Fibroblast of pulmonary artery (primary cell): ENCODE measurements around the gene NTRK1.
A peak's percentile ranks its signal among the peaks of the same experiment; 100 is the strongest.

Experiments
- DNase-seq: peaks from one replicate; pipeline ENCODE4 v3.0.0-alpha.2; 2010; ENCODE audit warnings: low read depth
- H3K4me3 ChIP-seq: replicated peaks from 2 replicates; pipeline ENCODE4 v1.5.1; 2011; ENCODE audit warnings: low read depth, mild to moderate bottlenecking, control low read depth, low read length, moderate library complexity
- CTCF ChIP-seq: IDR thresholded peaks from 2 replicates; pipeline ENCODE4 v1.5.1; 2011; ENCODE audit warnings: mild to moderate bottlenecking, control low read depth, low read length, inconsistent platforms; ENCODE audit errors: missing control alignments

NTRK1 gene

DNA sequence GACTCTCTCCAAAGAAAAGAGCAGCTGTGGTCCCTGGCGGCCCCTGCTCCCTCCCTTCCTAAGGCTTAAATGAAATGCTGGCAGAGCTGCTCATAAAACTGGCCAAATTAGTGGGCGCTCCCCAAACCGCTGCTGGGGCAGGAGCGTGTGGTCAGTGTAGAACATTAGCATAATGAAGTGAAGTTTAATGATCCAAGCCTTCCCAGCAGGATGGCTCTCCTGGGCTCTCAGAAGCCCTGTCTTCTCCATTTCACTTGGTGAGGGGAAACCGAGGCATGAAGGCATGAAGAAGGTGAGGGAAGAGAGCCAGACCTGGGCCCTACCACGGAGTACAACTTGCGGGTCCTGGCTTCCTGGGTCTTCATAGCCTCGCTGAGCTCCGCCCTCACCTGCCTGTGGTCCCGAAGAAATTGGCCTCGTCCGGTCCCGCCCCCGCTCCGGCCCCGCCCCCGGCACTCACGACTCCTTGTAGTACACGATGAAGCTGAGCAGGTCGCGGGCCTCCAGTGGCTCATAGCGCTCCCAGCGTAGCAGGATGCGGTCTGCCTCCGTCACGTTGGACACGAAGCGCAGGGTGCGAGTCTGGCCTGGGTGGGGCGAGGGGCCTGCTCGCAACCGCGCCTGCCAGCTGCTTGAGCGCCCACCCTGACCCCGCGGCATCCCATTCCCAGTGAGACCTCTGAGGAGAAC lies 12.1 kb upstream of the NTRK1 start:
- no peak for DNase-seq
- H3K4me3 ChIP-seq, result no peak overlapping the region

GRCh38 chr1:156849151-156849496 lies 11.5 kb upstream of the NTRK1 start:
- no peak for TF ChIP-seq CTCF
- no peak for DNase-seq
- H3K4me3 ChIP-seq, result no peak overlapping the region

More for the DNA sequence above, 12.1 kb upstream of the NTRK1 start:
- TF ChIP-seq CTCF, result no peak

GRCh38 chr1:156851779-156852417 lies 8.8 kb upstream of the NTRK1 start:
- H3K4me3 ChIP-seq, result no peak overlapping the region
- no peak for DNase-seq
- no peak for TF ChIP-seq CTCF

GRCh38 chr1:156852418-156852874 lies 8.2 kb upstream of the NTRK1 start:
- DNase-seq, result peak; percentile 29
- H3K4me3 ChIP-seq, result no peak overlapping the region
- TF ChIP-seq CTCF, result no peak

DNA sequence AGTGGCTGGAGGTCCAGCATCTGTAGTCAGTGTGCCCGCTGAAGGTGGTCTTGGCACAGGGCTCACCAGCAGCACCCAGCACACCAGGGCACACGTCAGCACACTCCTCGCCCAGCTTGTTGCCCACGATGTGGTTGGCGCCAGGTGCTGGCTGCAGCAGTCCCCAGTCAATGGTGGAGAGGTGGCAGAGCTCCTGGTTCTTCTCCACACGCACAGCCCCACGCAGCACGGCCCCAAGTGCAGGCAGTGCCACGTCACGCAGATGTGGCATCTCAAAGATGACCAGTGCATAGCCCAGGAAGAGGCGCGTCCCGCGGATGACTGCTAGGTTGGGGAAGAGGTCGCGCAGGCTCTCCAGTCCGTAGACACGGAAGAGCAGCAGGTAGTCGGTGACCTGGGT lies 6.9 kb upstream of the NTRK1 start:
- no peak for DNase-seq
- no peak overlapping the region for H3K4me3 ChIP-seq
- TF ChIP-seq CTCF, result no peak

GRCh38 chr1:156854634-156855033 lies 6.0 kb upstream of the NTRK1 start:
- no peak for DNase-seq
- TF ChIP-seq CTCF, result no peak
- H3K4me3 ChIP-seq, result no peak overlapping the region
